ENCODE results near the gene ZNF385B. TPM values are rescaled to one million over a fixed set of nuclear protein-coding genes. Genes with fewer than 3 reads are reported as not detected.
A peak's percentile ranks its signal among the peaks of the same experiment; 100 is the strongest.

ZNF385B gene
- total and polyA plus RNA-seq, 2 donors from 2014 or later = 5.9 to 10.9 TPM

- no peak overlapping the region for H3K4me3 ChIP-seq (ENCODE audit: low read length in 3 of 3)
- TF ChIP-seq, protein P1, sequence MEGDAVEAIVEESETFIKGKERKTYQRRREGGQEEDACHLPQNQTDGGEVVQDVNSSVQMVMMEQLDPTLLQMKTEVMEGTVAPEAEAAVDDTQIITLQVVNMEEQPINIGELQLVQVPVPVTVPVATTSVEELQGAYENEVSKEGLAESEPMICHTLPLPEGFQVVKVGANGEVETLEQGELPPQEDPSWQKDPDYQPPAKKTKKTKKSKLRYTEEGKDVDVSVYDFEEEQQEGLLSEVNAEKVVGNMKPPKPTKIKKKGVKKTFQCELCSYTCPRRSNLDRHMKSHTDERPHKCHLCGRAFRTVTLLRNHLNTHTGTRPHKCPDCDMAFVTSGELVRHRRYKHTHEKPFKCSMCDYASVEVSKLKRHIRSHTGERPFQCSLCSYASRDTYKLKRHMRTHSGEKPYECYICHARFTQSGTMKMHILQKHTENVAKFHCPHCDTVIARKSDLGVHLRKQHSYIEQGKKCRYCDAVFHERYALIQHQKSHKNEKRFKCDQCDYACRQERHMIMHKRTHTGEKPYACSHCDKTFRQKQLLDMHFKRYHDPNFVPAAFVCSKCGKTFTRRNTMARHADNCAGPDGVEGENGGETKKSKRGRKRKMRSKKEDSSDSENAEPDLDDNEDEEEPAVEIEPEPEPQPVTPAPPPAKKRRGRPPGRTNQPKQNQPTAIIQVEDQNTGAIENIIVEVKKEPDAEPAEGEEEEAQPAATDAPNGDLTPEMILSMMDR (IDR thresholded peaks at IDR 0.05; ENCODE audit: borderline replicate concordance, extremely low read depth, insufficient read depth) = no peak
- no peak for DNase-seq
- no peaks in the 10 kb centered on the region for H3K9me3 ChIP-seq (ENCODE audit: control insufficient read depth in 2 of 3, insufficient read depth in 1 of 3, low read length in 3 of 3)
- intact Hi-C loops (cut with DNase I) = no loop called here
- peaks cover 0 to 14% (median 5%) of the 10 kb centered on the region in 3 donors for H3K4me1 ChIP-seq (ENCODE audit: control insufficient read depth in 2 of 3, insufficient read depth in 2 of 3, low read depth in 1 of 3, low read length in 3 of 3)
- no peak overlapping the region for H3K27ac ChIP-seq (ENCODE audit: low read depth in 2 of 2, low read length in 2 of 2)
- no peaks in the 10 kb centered on the region for H3K36me3 ChIP-seq (ENCODE audit: control insufficient read depth in 2 of 3, insufficient read depth in 3 of 3, low read length in 3 of 3)
- no peak overlapping the region for H3K9ac ChIP-seq (ENCODE audit: low read length in 3 of 3)
- H3K27me3 ChIP-seq (ENCODE audit: control insufficient read depth, insufficient read depth, low read length) = no peaks in the 10 kb centered on the region
- FAIRE-seq = no peak
Measured at GRCh38 chr2:179569831-179570233, 291.6 kb downstream of the ZNF385B start.

DNA sequence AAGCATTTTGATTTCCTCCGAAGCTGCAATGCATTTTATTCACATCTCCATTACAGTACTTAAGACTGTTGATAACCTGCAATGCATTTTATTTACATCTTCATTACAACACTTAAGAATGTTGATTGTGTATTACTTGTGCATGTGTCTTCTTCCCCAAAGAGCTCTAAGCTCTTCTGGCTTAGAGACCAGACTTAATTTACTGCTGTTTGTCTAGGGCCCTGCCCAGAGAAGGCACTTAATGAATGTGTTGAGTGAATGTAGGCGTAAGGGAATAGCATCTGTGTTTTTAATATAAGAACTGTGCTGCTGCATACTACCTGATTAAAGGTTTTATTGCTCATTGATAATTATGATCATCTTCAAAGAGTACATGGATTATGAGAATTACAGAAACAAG lies 295.6 kb downstream of the ZNF385B start:
- H3K27me3 ChIP-seq (ENCODE audit: control insufficient read depth, insufficient read depth, low read length) = no peaks in the 10 kb centered on the region
- H3K36me3 ChIP-seq (ENCODE audit: control insufficient read depth in 2 of 3, insufficient read depth in 3 of 3, low read length in 3 of 3) = no peaks in the 10 kb centered on the region
- intact Hi-C loops (cut with DNase I) = no loop called here
- FAIRE-seq = no peak
- H3K4me3 ChIP-seq (ENCODE audit: low read length in 3 of 3) = no peak overlapping the region
- DNase-seq = no peak
- no peak overlapping the region for H3K9ac ChIP-seq (ENCODE audit: low read length in 3 of 3)
- TF ChIP-seq, protein P1 (IDR thresholded peaks at IDR 0.05; ENCODE audit: borderline replicate concordance, extremely low read depth, insufficient read depth) = no peak
- no peaks in the 10 kb centered on the region for H3K4me1 ChIP-seq (ENCODE audit: control insufficient read depth in 2 of 3, insufficient read depth in 2 of 3, low read depth in 1 of 3, low read length in 3 of 3)
- H3K27ac ChIP-seq (ENCODE audit: low read depth in 2 of 2, low read length in 2 of 2) = no peak overlapping the region
- H3K9me3 ChIP-seq (ENCODE audit: control insufficient read depth in 2 of 3, insufficient read depth in 1 of 3, low read length in 3 of 3) = no peaks in the 10 kb centered on the region

GRCh38 chr2:179562330-179562885 lies 299.0 kb downstream of the ZNF385B start:
- FAIRE-seq (no peak), DNase-seq (peak in 2 of 5 donors; percentile 42 to 55)
- TF ChIP-seq, protein P1 (IDR thresholded peaks at IDR 0.05; ENCODE audit: borderline replicate concordance, extremely low read depth, insufficient read depth) = no peak
- no peaks in the 10 kb centered on the region for H3K9me3 ChIP-seq (ENCODE audit: control insufficient read depth in 2 of 3, insufficient read depth in 1 of 3, low read length in 3 of 3)
- intact Hi-C loops (cut with DNase I) = no loop called here
- no peaks in the 10 kb centered on the region for H3K27me3 ChIP-seq (ENCODE audit: control insufficient read depth, insufficient read depth, low read length)
- H3K36me3 ChIP-seq (ENCODE audit: control insufficient read depth in 2 of 3, insufficient read depth in 3 of 3, low read length in 3 of 3) = no peaks in the 10 kb centered on the region
- peaks cover 3 to 7% (median 4%) of the 10 kb centered on the region in 3 donors for H3K4me1 ChIP-seq (ENCODE audit: control insufficient read depth in 2 of 3, insufficient read depth in 2 of 3, low read depth in 1 of 3, low read length in 3 of 3)
- peak overlapping the region in 2 of 3 donors; percentile 25 to 69 for H3K9ac ChIP-seq (ENCODE audit: low read length in 3 of 3)
- H3K27ac ChIP-seq (ENCODE audit: low read depth in 2 of 2, low read length in 2 of 2) = peak overlapping the region; percentile 1 to 54
- peak overlapping the region; percentile 22 to 70 (median 32) for H3K4me3 ChIP-seq (ENCODE audit: low read length in 3 of 3)

GRCh38 chr2:179561702-179562101 lies 299.7 kb downstream of the ZNF385B start:
- TF ChIP-seq, protein P1 (IDR thresholded peaks at IDR 0.05; ENCODE audit: borderline replicate concordance, extremely low read depth, insufficient read depth) = no peak
- Histone ChIP-seq H3K4me1 (ENCODE audit: control insufficient read depth in 2 of 3, insufficient read depth in 2 of 3, low read depth in 1 of 3, low read length in 3 of 3) (peaks cover 3 to 7% (median 4%) of the 10 kb centered on the region in 3 donors), H3K9me3 (ENCODE audit: control insufficient read depth in 2 of 3, insufficient read depth in 1 of 3, low read length in 3 of 3) (no peaks in the 10 kb centered on the region), H3K36me3 (ENCODE audit: control insufficient read depth in 2 of 3, insufficient read depth in 3 of 3, low read length in 3 of 3) (no peaks in the 10 kb centered on the region), H3K4me3 (ENCODE audit: low read length in 3 of 3) (peak overlapping the region; percentile 22 to 70 (median 32)), H3K27me3 (ENCODE audit: control insufficient read depth, insufficient read depth, low read length) (no peaks in the 10 kb centered on the region), H3K27ac (ENCODE audit: low read depth in 2 of 2, low read length in 2 of 2) (peak overlapping the region in 1 of 2 donors; percentile 54), H3K9ac (ENCODE audit: low read length in 3 of 3) (peak overlapping the region in 1 of 3 donors; percentile 69)
- FAIRE-seq (no peak), DNase-seq (no peak)
- intact Hi-C loops (cut with DNase I) = no loop called here
